MM.1S (cell line): ENCODE data around the gene ADSS2.

ENCODE experiments used
- DNase-seq: peaks from one replicate; pipeline ENCODE4 v3.0.0-alpha.2; 2015
- H2AFZ ChIP-seq: fragments of 300-600 bp; sonication (generic); 2 replicates; pipeline ENCODE4 v1.6.0; 2016; ENCODE audit warnings: antibody characterized with exemption, low read length
- H3F3A ChIP-seq: fragments of 300-600 bp; sonication (generic); 2 replicates; pipeline ENCODE4 v1.6.1; 2016; ENCODE audit warnings: mild to moderate bottlenecking, antibody characterized with exemption, low read length, moderate library complexity, mixed read lengths; ENCODE audit not compliant: insufficient read depth
- H3K27ac ChIP-seq: fragments of 300-600 bp; sonication (generic); 2 replicates; pipeline ENCODE4 v1.5.1; 2016; ENCODE audit warnings: mild to moderate bottlenecking, low read length
- H3K27me3 ChIP-seq: fragments of 300-600 bp; sonication (generic); replicated peaks from 2 replicates; pipeline ENCODE4 v1.6.0; 2016; ENCODE audit warnings: low read length; ENCODE audit not compliant: insufficient read depth
- H3K36me3 ChIP-seq: fragments of 300-600 bp; sonication (generic); replicated peaks from 2 replicates; pipeline ENCODE4 v1.6.1; 2016; ENCODE audit warnings: mild to moderate bottlenecking, low read length, mixed read lengths; ENCODE audit not compliant: insufficient read depth
- H3K4me1 ChIP-seq: fragments of 300-600 bp; sonication (generic); 2 replicates; pipeline ENCODE4 v1.6.1; 2016; ENCODE audit warnings: low read length, mixed read lengths
- H3K4me2 ChIP-seq: fragments of 300-600 bp; sonication (generic); 2 replicates; pipeline ENCODE4 v1.6.0; 2016; ENCODE audit warnings: low read depth, low read length
- H3K4me3 ChIP-seq: fragments of 300-600 bp; sonication (generic); 2 replicates; pipeline ENCODE4 v1.5.1; 2016; ENCODE audit warnings: low read length, mixed read lengths
- H3K79me2 ChIP-seq: fragments of 300-600 bp; sonication (generic); 2 replicates; pipeline ENCODE4 v1.6.1; 2016; ENCODE audit warnings: mixed run types, low read length, mixed read lengths
- H3K9ac ChIP-seq: fragments of 300-600 bp; sonication (generic); 2 replicates; pipeline ENCODE4 v1.6.1; 2016; ENCODE audit warnings: low read length, mixed read lengths
- H3K9me2 ChIP-seq: fragments of 300-600 bp; sonication (generic); replicated peaks from 2 replicates; pipeline ENCODE4 v1.6.1; 2016; ENCODE audit warnings: mild to moderate bottlenecking, low read length, mixed read lengths; ENCODE audit not compliant: insufficient read depth
- H3K9me3 ChIP-seq: fragments of 300-600 bp; sonication (generic); replicated peaks from 2 replicates; pipeline ENCODE4 v1.6.1; 2016; ENCODE audit warnings: mild to moderate bottlenecking, low read length, mixed read lengths; ENCODE audit not compliant: insufficient read depth
- H4K20me1 ChIP-seq: fragments of 300-600 bp; sonication (generic); 2 replicates; pipeline ENCODE4 v1.6.1; 2016; ENCODE audit warnings: mild to moderate bottlenecking, low read length, moderate library complexity, mixed read lengths; ENCODE audit not compliant: insufficient read depth
- CTCF ChIP-seq: fragments of 300-600 bp; sonication (generic); IDR thresholded peaks from 2 replicates; pipeline ENCODE4 v1.5.1; 2016; ENCODE audit warnings: antibody characterized with exemption, low read length, mixed read lengths
- EZH2 ChIP-seq: fragments of 300-600 bp; sonication (generic); optimal IDR thresholded peaks from 2 replicates; pipeline ENCODE3; 2017; ENCODE audit warnings: low read depth, mild to moderate bottlenecking, antibody characterized with exemption, low read length, mixed read lengths
- EZH2phosphoT487 ChIP-seq: fragments of 300-600 bp; sonication (generic); IDR thresholded peaks from 2 replicates; pipeline ENCODE4 v1.6.1; 2018; ENCODE audit warnings: antibody characterized with exemption, low read length

ADSS2 gene

GRCh38 chr1:244395965-244396364 is 55.7 kb downstream of the ADSS2 start:
- no peak overlapping the region for H3K9ac ChIP-seq
- no peaks in the 10 kb centered on the region for H3K27me3 ChIP-seq
- no peaks in the 10 kb centered on the region for H3K79me2 ChIP-seq
- H3K4me2 ChIP-seq, result no peak overlapping the region
- no peaks in the 10 kb centered on the region for H3K36me3 ChIP-seq
- TF ChIP-seq CTCF (no peak), EZH2 (no peak), EZH2phosphoT487 (no peak)
- no peak overlapping the region for H3K27ac ChIP-seq
- 0 out of 2 replicates have a peak, but pooled peaks cover 4% of the 10 kb centered on the region for H3K4me1 ChIP-seq
- DNase-seq, result no peak
- no peaks in the 10 kb centered on the region for H3K9me3 ChIP-seq
- no peak overlapping the region for H3K4me3 ChIP-seq
- no peaks in the 10 kb centered on the region for H4K20me1 ChIP-seq
- H3F3A ChIP-seq, result no peaks in the 10 kb centered on the region
- no peak overlapping the region for H2AFZ ChIP-seq
- no peaks in the 10 kb centered on the region for H3K9me2 ChIP-seq

GRCh38 chr1:244394826-244395765 is 56.6 kb downstream of the ADSS2 start:
- Histone ChIP-seq H3K4me3 (no peak overlapping the region), H3F3A (no peaks in the 10 kb centered on the region)
- TF ChIP-seq EZH2, result no peak
- TF ChIP-seq EZH2phosphoT487, result no peak
- no peak for TF ChIP-seq CTCF

GRCh38 chr1:244394346-244394745 is 57.4 kb downstream of the ADSS2 start:
- Histone ChIP-seq H3K27me3 (no peaks in the 10 kb centered on the region), H2AFZ (no peak overlapping the region), H3F3A (no peaks in the 10 kb centered on the region), H3K4me2 (no peak overlapping the region), H3K4me3 (no peak overlapping the region), H3K9me2 (no peaks in the 10 kb centered on the region), H4K20me1 (no peaks in the 10 kb centered on the region), H3K79me2 (no peaks in the 10 kb centered on the region), H3K36me3 (no peaks in the 10 kb centered on the region), H3K27ac (no peak overlapping the region), H3K9ac (no peak overlapping the region), H3K4me1 (0 out of 2 replicates have a peak, but pooled peaks cover 6% of the 10 kb centered on the region), H3K9me3 (no peaks in the 10 kb centered on the region)
- DNase-seq, result no peak
- TF ChIP-seq EZH2 (no peak), EZH2phosphoT487 (no peak)

More at GRCh38 chr1:244394826-244395765, 56.6 kb downstream of the ADSS2 start:
- DNase-seq, result no peak
- Histone ChIP-seq H3K27ac (no peak overlapping the region), H3K36me3 (no peaks in the 10 kb centered on the region), H3K4me1 (0 out of 2 replicates have a peak, but pooled peaks cover 4% of the 10 kb centered on the region), H3K9ac (no peak overlapping the region), H3K9me2 (no peaks in the 10 kb centered on the region), H3K79me2 (no peaks in the 10 kb centered on the region), H2AFZ (no peak overlapping the region), H4K20me1 (no peaks in the 10 kb centered on the region), H3K9me3 (no peaks in the 10 kb centered on the region), H3K4me2 (no peak overlapping the region), H3K27me3 (no peaks in the 10 kb centered on the region)
